Left ventricle myocardium inferior (tissue), 1 donor: ENCODE results near the gene ENPP1. TPM values are rescaled to one million over a fixed set of nuclear protein-coding genes. Genes with fewer than 3 reads are reported as not detected.

Source experiments
- DNase-seq: peaks from one replicate; pipeline ENCODE4 v3.0.0-alpha.2; 2020
- H3K27ac ChIP-seq: fragments of 200-600 bp; replicated peaks from 2 replicates; pipeline ENCODE4 v1.8.0; 2021
- H3K27me3 ChIP-seq: fragments of 200-600 bp; 2 replicates; pipeline ENCODE4 v1.8.0; 2021; ENCODE audit warnings: low read depth
- H3K36me3 ChIP-seq: fragments of 200-600 bp; 2 replicates; pipeline ENCODE4 v1.8.0; 2021
- H3K4me1 ChIP-seq: fragments of 200-600 bp; 2 replicates; pipeline ENCODE4 v1.8.0; 2021
- H3K4me3 ChIP-seq: fragments of 200-600 bp; 2 replicates; pipeline ENCODE4 v1.8.0; 2021; ENCODE audit warnings: mild to moderate bottlenecking, moderate library complexity
- H3K9me3 ChIP-seq: fragments of 200-600 bp; replicated peaks from 2 replicates; pipeline ENCODE4 v1.8.0; 2021
- intact Hi-C: fragments of 100-400 bp; cut with micrococcal nuclease; formaldehyde crosslinking; loops from one replicate; pipeline ENCODE4 v1.11.0; 2022
- total RNA-seq: library from RNA; stranded (reverse); fragmentation: NEBNext Ultra II Directional; extraction: Animal tissue kit (Norgen Biotek cat#: 25700); gene quantifications from one replicate; pipeline ENCODE4 v1.2.1, GENCODE V29; 2021
- TF ChIP-seq, protein P1 (sequence below): fragments of 200-600 bp; IDR thresholded peaks from 2 replicates; pipeline ENCODE4 v1.8.0; 2021; ENCODE audit warnings: antibody characterized with exemption, mild to moderate bottlenecking, borderline replicate concordance
- donor health status: DM: no; HTN: yes; CAD: no; lungs with severe emphysema.

Gene ENPP1
- total RNA-seq, 1 donor from 2014 or later = 2.9 TPM

DNA sequence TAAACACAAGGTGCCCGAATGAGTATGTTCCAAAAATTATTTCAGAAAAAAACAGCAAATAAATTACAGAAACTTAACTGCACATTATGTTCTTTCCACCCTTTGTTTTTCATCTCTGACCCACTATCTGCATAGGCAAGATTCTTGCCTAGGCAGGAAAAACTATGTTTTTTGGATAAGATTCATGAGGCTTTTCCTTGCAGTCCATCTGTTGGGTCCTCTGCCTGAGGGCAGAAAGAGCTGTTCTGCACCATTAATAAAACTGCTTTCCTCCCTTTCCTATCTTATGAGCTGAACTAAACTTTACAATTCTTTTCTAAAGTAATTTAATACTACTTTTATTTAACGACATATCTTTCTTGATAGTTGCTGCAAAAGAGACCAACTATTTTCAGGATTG lies 21.1 kb downstream of the ENPP1 start:
- Histone ChIP-seq H3K36me3 (no peaks in the 10 kb centered on the region), H3K4me3 (no peak overlapping the region), H3K27ac (peak overlapping the region; percentile 30), H3K9me3 (no peaks in the 10 kb centered on the region), H3K27me3 (no peaks in the 10 kb centered on the region), H3K4me1 (peaks cover 11% of the 10 kb centered on the region)
- no peak for DNase-seq
- intact Hi-C loops = no loop called here
- TF ChIP-seq, protein P1, sequence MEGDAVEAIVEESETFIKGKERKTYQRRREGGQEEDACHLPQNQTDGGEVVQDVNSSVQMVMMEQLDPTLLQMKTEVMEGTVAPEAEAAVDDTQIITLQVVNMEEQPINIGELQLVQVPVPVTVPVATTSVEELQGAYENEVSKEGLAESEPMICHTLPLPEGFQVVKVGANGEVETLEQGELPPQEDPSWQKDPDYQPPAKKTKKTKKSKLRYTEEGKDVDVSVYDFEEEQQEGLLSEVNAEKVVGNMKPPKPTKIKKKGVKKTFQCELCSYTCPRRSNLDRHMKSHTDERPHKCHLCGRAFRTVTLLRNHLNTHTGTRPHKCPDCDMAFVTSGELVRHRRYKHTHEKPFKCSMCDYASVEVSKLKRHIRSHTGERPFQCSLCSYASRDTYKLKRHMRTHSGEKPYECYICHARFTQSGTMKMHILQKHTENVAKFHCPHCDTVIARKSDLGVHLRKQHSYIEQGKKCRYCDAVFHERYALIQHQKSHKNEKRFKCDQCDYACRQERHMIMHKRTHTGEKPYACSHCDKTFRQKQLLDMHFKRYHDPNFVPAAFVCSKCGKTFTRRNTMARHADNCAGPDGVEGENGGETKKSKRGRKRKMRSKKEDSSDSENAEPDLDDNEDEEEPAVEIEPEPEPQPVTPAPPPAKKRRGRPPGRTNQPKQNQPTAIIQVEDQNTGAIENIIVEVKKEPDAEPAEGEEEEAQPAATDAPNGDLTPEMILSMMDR = no peak

DNA sequence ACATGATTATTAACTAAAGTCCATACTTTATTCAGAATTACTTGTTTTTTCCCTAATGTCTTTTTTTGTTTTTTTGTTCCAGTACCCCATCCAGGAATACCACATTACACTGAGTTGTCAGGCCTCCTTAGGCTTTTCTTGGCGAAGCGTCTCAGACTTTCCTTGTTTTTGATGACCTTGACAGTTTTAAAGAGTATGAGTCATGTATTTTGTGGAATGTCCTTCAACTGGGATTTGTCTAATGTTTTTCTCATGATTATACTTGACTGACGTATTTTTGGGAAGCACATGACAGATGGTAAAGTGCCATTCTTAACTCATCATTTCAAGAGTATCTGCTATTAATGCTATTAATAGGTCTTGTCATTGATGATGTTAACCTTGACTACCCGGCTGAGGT lies 23.6 kb downstream of the ENPP1 start:
- Histone ChIP-seq H3K36me3 (no peaks in the 10 kb centered on the region), H3K9me3 (no peaks in the 10 kb centered on the region), H3K4me1 (peaks cover 11% of the 10 kb centered on the region), H3K27me3 (no peaks in the 10 kb centered on the region), H3K27ac (no peak overlapping the region), H3K4me3 (no peak overlapping the region)
- intact Hi-C loops = no loop called here
- TF ChIP-seq, protein P1 = no peak
- no peak for DNase-seq

GRCh38 chr6:131831886-131832285 lies 24.1 kb downstream of the ENPP1 start:
- no peaks in the 10 kb centered on the region for H3K36me3 ChIP-seq
- H3K4me3 ChIP-seq = no peak overlapping the region
- H3K9me3 ChIP-seq = no peaks in the 10 kb centered on the region
- intact Hi-C loops = no loop called here
- no peak for DNase-seq
- H3K4me1 ChIP-seq = peaks cover 11% of the 10 kb centered on the region
- H3K27ac ChIP-seq = no peak overlapping the region
- TF ChIP-seq, protein P1 = no peak
- no peaks in the 10 kb centered on the region for H3K27me3 ChIP-seq

GRCh38 chr6:131832363-131832762 lies 24.5 kb downstream of the ENPP1 start:
- TF ChIP-seq, protein P1 = no peak
- intact Hi-C loops = no loop called here
- H3K27ac ChIP-seq = no peak overlapping the region
- no peak overlapping the region for H3K4me3 ChIP-seq
- H3K4me1 ChIP-seq = peaks cover 11% of the 10 kb centered on the region
- H3K9me3 ChIP-seq = no peaks in the 10 kb centered on the region
- DNase-seq = no peak
- no peaks in the 10 kb centered on the region for H3K27me3 ChIP-seq
- no peaks in the 10 kb centered on the region for H3K36me3 ChIP-seq

GRCh38 chr6:131838051-131838450 lies 30.2 kb downstream of the ENPP1 start:
- no peaks in the 10 kb centered on the region for H3K9me3 ChIP-seq
- DNase-seq = no peak
- H3K4me3 ChIP-seq = no peak overlapping the region
- H3K4me1 ChIP-seq = no peaks in the 10 kb centered on the region
- no peak overlapping the region for H3K27ac ChIP-seq
- H3K36me3 ChIP-seq = no peaks in the 10 kb centered on the region
- no peaks in the 10 kb centered on the region for H3K27me3 ChIP-seq
- intact Hi-C loops = no loop called here
- TF ChIP-seq, protein P1 = no peak

GRCh38 chr6:131839388-131839787 lies 31.6 kb downstream of the ENPP1 start:
- Histone ChIP-seq H3K27ac (no peak overlapping the region), H3K27me3 (no peaks in the 10 kb centered on the region), H3K4me3 (no peak overlapping the region), H3K36me3 (no peaks in the 10 kb centered on the region), H3K9me3 (no peaks in the 10 kb centered on the region), H3K4me1 (no peaks in the 10 kb centered on the region)
- intact Hi-C loops = no loop called here
- TF ChIP-seq, protein P1 = no peak
- no peak for DNase-seq
